Suprapubic skin (tissue), 4 donors: ENCODE results near the gene SLIT1. TPM values are rescaled to one million over a fixed set of nuclear protein-coding genes. Genes with fewer than 3 reads are reported as not detected.

ENCODE experiments used
- DNase-seq, 2 donors: peaks; one replicate each; pipeline ENCODE4 v3.0.0-alpha.2; 2019; ENCODE audit warnings: low spot score in 2 of 2
- H3K27ac ChIP-seq: fragments of 200-600 bp; sonication (generic); one replicate; pipeline ENCODE4 v1.5.1; 2019
- H3K27me3 ChIP-seq: fragments of 200-600 bp; sonication (generic); one replicate; pipeline ENCODE4 v1.5.1; 2019
- H3K36me3 ChIP-seq: fragments of 200-600 bp; sonication (generic); one replicate; pipeline ENCODE4 v1.5.1; 2019
- H3K4me1 ChIP-seq: fragments of 200-600 bp; sonication (generic); one replicate; pipeline ENCODE4 v1.5.1; 2019
- H3K4me3 ChIP-seq: fragments of 200-600 bp; sonication (generic); one replicate; pipeline ENCODE4 v1.5.1; 2019; ENCODE audit warnings: mild to moderate bottlenecking
- H3K9me3 ChIP-seq: fragments of 200-600 bp; sonication (generic); one replicate; pipeline ENCODE4 v1.5.1; 2019
- EP300 ChIP-seq: sonication (generic); formaldehyde crosslinking; IDR thresholded peaks from one replicate; pipeline ENCODE4 v1.6.1; 2017; ENCODE audit warnings: antibody characterized with exemption
- POLR2A ChIP-seq, 2 donors: fragments of 450-650 bp; IDR thresholded peaks; one replicate each; pipeline ENCODE4 v1.6.1; 2017; ENCODE audit warnings: antibody characterized with exemption in 2 of 2, mild to moderate bottlenecking in 2 of 2, moderate library complexity in 2 of 2
- POLR2AphosphoS5 ChIP-seq, 3 donors: sonication (generic); formaldehyde crosslinking; IDR thresholded peaks; one replicate each; pipeline ENCODE4 v1.6.1; 2017; ENCODE audit warnings: antibody characterized with exemption in 3 of 3
- WGBS: methylation state at CpG from one replicate; pipeline ENCODE4 v1.1.5; 2018; 5-methylcytosine and 5-hydroxymethylcytosine counted together
- total RNA-seq, 4 donors: library from RNA; depleted of rRNA; stranded (reverse); fragments of >200 nt; gene quantifications; one replicate each; pipeline ENCODE4 v1.1.0, GENCODE V29; 2016
- TF ChIP-seq, protein P1 (sequence below), 2 donors: fragments of 200-600 bp in 1 of 2; fragments of 450-650 bp in 1 of 2; sonication (generic) in 1 of 2; IDR thresholded peaks; one replicate each; pipeline ENCODE4 v1.5.1; 2016 to 2019; ENCODE audit warnings: antibody characterized with exemption in 2 of 2, mild to moderate bottlenecking in 1 of 2, moderate library complexity in 1 of 2

SLIT1 gene
- total RNA-seq, 4 donors from 2014 or later: 0.10 to 0.40 (median 0.11) TPM; not detected in 1

DNA sequence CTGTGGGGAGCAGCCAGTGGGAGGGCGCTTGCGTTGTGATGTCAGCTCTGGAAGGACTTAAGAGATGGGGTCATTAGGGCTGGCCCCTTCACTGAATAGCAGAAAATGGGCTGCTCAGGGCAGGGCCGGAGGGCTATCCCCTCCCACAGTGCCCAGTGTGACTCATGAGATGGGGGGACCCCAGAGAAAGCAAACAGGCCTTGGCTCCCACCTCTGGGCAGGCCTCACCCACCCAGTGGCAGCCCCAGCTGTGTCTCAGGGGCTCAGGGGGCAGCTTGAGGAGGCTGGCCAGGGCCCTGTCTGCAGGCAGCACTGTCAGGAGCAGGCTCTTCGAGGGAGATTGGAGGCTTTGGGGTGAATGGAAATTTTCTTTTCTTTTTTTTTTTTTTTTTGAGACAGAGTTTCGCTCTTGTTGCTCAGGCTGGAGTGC, 168.3 kb downstream of the SLIT1 start:
- H3K9me3 ChIP-seq: no peaks in the 10 kb centered on the region
- no peak overlapping the region for H3K4me3 ChIP-seq
- DNase-seq: peak in 1 of 2 donors; percentile 53
- WGBS: 92% methylated on average over 5 of the region's 5 CpGs
- H3K36me3 ChIP-seq: no peaks in the 10 kb centered on the region
- no peak overlapping the region for H3K27ac ChIP-seq
- H3K27me3 ChIP-seq: no peaks in the 10 kb centered on the region
- TF ChIP-seq POLR2A (IDR thresholded peaks at IDR 0.05): no peak
- TF ChIP-seq, protein P1, sequence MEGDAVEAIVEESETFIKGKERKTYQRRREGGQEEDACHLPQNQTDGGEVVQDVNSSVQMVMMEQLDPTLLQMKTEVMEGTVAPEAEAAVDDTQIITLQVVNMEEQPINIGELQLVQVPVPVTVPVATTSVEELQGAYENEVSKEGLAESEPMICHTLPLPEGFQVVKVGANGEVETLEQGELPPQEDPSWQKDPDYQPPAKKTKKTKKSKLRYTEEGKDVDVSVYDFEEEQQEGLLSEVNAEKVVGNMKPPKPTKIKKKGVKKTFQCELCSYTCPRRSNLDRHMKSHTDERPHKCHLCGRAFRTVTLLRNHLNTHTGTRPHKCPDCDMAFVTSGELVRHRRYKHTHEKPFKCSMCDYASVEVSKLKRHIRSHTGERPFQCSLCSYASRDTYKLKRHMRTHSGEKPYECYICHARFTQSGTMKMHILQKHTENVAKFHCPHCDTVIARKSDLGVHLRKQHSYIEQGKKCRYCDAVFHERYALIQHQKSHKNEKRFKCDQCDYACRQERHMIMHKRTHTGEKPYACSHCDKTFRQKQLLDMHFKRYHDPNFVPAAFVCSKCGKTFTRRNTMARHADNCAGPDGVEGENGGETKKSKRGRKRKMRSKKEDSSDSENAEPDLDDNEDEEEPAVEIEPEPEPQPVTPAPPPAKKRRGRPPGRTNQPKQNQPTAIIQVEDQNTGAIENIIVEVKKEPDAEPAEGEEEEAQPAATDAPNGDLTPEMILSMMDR (IDR thresholded peaks at IDR 0.05): no peak
- H3K4me1 ChIP-seq: no peaks in the 10 kb centered on the region

DNA sequence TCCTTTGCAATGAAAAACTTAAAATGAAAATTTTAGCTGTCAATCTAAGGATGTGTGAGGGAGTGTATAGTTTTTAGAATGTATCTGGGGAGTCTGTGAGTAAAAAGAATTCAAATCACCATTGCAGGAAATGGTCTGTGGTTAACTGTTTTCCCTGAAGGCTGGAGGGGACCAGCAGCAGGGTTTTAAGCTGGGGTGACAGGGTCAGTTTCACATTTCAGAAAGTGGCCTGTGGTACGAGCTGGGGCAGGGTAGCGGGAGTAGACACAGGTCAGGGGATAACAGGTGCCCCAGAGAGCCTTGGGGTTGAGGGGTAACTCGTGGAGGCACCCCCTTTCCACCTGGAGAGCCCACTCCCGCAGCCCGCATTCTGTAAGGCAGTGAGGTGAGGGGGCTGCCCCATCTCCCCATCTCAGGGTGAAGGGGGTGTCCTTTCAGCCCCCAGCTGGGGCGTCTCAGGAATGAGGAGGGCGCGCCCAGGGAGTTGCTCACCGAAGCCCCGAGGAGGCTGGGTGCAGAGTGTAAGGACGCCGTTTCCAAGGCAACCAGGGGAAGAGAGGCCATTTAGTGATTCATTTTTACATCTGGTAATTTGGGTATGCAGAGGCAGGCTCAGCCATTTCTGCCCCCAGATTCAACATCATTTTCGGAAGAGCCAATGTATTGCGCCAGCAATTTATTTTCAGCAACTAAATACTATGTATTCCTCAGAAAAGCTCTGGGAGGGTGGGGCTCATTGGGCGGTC, 168.9 kb downstream of the SLIT1 start:
- no peaks in the 10 kb centered on the region for H3K4me1 ChIP-seq
- no peak overlapping the region for H3K4me3 ChIP-seq
- no peaks in the 10 kb centered on the region for H3K36me3 ChIP-seq
- TF ChIP-seq EP300 (no peak), POLR2A (IDR thresholded peaks at IDR 0.05) (no peak), POLR2AphosphoS5 (IDR thresholded peaks at IDR 0.05) (no peak)
- TF ChIP-seq, protein P1 (IDR thresholded peaks at IDR 0.05): no peak
- no peaks in the 10 kb centered on the region for H3K27me3 ChIP-seq
- no peaks in the 10 kb centered on the region for H3K9me3 ChIP-seq
- 77% methylated on average over 13 of the region's 15 CpGs for WGBS
- no peak overlapping the region for H3K27ac ChIP-seq
- DNase-seq: peak in 1 of 2 donors; percentile 74

DNA sequence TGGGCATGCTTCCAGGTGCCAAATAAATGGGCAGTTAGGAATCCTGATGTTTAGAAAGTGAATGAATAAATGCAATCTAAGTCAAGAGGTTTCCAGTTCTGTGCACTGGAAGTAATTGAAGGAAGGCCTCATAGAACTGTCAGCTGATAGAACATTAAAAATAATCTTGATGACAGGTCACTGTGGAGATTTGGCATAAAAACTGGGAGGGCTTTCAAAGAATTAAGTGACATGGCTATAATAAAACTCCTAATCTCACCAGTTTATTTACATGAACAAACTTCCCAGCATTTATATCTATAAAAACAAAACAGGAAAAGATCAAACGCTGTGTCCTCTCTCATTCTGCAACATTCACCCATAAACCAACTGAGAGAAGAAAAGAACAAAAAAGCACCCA, 170.5 kb downstream of the SLIT1 start:
- Histone ChIP-seq H3K9me3 (no peaks in the 10 kb centered on the region), H3K36me3 (no peaks in the 10 kb centered on the region), H3K27ac (no peak overlapping the region), H3K4me3 (no peak overlapping the region), H3K27me3 (no peaks in the 10 kb centered on the region), H3K4me1 (no peaks in the 10 kb centered on the region)
- DNase-seq: no peak
- TF ChIP-seq POLR2A (IDR thresholded peaks at IDR 0.05): no peak
- TF ChIP-seq EP300: no peak
- TF ChIP-seq, protein P1 (IDR thresholded peaks at IDR 0.05): no peak
- TF ChIP-seq POLR2AphosphoS5 (IDR thresholded peaks at IDR 0.05): no peak
- 80% methylated on average over 1 of the region's 1 CpG for WGBS

DNA sequence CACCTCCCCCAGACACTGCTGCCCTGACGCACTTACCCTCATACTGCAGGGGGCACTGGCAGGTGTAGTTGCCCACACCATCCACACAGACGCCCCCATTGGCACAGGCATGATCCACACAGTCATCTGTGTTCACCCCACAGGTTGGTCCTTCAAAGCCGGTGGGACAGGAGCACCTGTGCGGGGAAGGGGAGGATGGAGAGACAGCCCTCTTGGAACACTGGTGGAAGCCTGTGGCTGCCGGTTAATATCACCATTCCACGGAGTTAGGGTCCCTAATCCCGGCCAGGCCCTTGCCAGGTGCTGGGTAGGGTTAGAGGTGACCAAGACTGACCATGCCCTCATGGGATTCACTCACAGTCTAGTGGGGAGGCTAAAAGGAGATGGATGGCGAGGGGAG, 171.8 kb downstream of the SLIT1 start:
- 82% methylated on average over 8 of the region's 8 CpGs for WGBS

DNA sequence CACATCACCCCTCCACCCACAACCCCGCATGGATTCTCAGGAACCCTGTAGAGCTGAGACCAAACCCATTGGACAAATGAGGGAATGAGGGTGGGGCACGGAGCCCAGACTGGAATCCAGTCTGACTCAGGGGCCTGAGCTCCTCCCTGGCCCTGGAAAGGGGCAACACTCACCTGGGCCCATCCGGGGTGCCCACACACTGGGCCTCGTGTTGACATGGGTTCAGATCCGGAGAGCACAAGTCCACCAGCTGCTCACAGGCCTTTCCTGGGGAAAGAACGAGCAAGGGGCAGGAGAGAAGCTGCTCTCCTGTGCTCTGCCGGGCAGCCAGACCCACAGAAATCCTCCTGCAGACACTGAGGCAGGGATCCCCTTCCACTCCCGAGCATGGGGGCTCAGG, 172.2 kb downstream of the SLIT1 start:
- WGBS: 85% methylated on average over 8 of the region's 8 CpGs
- H3K4me1 ChIP-seq: no peaks in the 10 kb centered on the region
- H3K36me3 ChIP-seq: no peaks in the 10 kb centered on the region
- H3K27ac ChIP-seq: no peak overlapping the region
- no peaks in the 10 kb centered on the region for H3K27me3 ChIP-seq
- TF ChIP-seq, protein P1 (IDR thresholded peaks at IDR 0.05): no peak
- no peak for TF ChIP-seq EP300
- TF ChIP-seq POLR2A (IDR thresholded peaks at IDR 0.05): no peak
- no peak for TF ChIP-seq POLR2AphosphoS5 (IDR thresholded peaks at IDR 0.05)
- no peaks in the 10 kb centered on the region for H3K9me3 ChIP-seq
- no peak overlapping the region for H3K4me3 ChIP-seq
- no peak for DNase-seq

More for the DNA sequence above, 171.8 kb downstream of the SLIT1 start:
- Histone ChIP-seq H3K4me1 (no peaks in the 10 kb centered on the region), H3K4me3 (no peak overlapping the region), H3K9me3 (no peaks in the 10 kb centered on the region), H3K36me3 (no peaks in the 10 kb centered on the region), H3K27ac (no peak overlapping the region), H3K27me3 (no peaks in the 10 kb centered on the region)
- TF ChIP-seq, protein P1 (IDR thresholded peaks at IDR 0.05): no peak
- no peak for TF ChIP-seq POLR2A (IDR thresholded peaks at IDR 0.05)
- TF ChIP-seq EP300: no peak
- no peak for TF ChIP-seq POLR2AphosphoS5 (IDR thresholded peaks at IDR 0.05)
- peak in 1 of 2 donors; percentile 47 for DNase-seq
